Measurements from ENCODE around the gene UBALD2. TPM values are rescaled to one million over a fixed set of nuclear protein-coding genes. Genes with fewer than 3 reads are reported as not detected.

The UBALD2 gene
- total and polyA plus RNA-seq, 2 of the 13 experiments (the other 11 are each of a cell fraction or from before 2014, with no cell fraction given) = 3.3 to 89.7 TPM

DNA sequence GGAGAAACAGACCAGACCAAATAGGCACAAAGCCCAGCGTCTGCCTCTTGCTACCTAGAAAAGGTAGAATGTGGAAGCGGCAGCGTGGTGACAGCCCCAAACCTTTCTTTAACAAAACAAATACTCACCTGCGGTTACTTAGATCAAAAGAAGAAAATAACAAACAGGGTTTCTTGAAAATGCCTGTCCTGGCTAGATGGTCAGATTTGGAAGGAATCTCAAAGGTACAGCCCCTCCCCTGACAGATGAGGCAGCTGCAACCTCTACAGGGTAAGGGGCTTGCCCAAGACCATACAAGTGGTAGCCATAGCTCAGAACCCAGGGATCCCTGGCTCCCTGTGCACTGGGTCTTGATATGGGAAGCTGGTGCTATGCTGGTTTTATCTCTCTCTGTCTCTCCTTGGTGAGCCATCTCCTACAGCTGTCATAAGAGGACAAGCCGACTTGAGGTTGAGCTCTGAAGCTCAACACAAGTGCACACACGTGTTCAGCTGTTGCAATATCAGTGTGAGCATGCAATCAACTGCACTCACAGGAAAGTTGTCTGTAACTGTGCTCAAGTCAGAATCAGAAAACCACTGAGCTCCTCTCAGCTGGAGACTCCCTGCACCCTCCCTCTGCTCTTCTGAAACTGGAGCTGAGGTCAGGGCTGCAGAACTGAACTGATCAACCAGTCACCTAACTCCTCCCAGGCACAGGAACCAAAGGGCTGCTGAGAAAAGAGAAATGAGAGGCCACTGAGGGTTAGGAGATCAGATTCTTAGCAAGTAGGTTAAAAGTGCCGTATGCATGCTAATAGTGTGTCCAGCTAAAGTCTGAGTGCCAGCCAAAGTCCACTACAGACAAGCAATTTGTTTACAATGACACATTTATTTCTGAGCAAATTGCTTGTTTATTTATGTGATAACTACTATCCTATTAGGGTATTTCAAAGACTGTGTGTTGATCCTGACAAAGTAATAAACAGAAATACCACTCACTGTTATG lies 18.8 kb upstream of the UBALD2 start (continued):
- TF ChIP-seq, protein P1, sequence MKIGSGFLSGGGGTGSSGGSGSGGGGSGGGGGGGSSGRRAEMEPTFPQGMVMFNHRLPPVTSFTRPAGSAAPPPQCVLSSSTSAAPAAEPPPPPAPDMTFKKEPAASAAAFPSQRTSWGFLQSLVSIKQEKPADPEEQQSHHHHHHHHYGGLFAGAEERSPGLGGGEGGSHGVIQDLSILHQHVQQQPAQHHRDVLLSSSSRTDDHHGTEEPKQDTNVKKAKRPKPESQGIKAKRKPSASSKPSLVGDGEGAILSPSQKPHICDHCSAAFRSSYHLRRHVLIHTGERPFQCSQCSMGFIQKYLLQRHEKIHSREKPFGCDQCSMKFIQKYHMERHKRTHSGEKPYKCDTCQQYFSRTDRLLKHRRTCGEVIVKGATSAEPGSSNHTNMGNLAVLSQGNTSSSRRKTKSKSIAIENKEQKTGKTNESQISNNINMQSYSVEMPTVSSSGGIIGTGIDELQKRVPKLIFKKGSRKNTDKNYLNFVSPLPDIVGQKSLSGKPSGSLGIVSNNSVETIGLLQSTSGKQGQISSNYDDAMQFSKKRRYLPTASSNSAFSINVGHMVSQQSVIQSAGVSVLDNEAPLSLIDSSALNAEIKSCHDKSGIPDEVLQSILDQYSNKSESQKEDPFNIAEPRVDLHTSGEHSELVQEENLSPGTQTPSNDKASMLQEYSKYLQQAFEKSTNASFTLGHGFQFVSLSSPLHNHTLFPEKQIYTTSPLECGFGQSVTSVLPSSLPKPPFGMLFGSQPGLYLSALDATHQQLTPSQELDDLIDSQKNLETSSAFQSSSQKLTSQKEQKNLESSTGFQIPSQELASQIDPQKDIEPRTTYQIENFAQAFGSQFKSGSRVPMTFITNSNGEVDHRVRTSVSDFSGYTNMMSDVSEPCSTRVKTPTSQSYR (CRISPR knock-in tag; IDR thresholded peaks at IDR 0.05; ENCODE audit: borderline replicate concordance) = no peak
- TF ChIP-seq, protein P2, sequence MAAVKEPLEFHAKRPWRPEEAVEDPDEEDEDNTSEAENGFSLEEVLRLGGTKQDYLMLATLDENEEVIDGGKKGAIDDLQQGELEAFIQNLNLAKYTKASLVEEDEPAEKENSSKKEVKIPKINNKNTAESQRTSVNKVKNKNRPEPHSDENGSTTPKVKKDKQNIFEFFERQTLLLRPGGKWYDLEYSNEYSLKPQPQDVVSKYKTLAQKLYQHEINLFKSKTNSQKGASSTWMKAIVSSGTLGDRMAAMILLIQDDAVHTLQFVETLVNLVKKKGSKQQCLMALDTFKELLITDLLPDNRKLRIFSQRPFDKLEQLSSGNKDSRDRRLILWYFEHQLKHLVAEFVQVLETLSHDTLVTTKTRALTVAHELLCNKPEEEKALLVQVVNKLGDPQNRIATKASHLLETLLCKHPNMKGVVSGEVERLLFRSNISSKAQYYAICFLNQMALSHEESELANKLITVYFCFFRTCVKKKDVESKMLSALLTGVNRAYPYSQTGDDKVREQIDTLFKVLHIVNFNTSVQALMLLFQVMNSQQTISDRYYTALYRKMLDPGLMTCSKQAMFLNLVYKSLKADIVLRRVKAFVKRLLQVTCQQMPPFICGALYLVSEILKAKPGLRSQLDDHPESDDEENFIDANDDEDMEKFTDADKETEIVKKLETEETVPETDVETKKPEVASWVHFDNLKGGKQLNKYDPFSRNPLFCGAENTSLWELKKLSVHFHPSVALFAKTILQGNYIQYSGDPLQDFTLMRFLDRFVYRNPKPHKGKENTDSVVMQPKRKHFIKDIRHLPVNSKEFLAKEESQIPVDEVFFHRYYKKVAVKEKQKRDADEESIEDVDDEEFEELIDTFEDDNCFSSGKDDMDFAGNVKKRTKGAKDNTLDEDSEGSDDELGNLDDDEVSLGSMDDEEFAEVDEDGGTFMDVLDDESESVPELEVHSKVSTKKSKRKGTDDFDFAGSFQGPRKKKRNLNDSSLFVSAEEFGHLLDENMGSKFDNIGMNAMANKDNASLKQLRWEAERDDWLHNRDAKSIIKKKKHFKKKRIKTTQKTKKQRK (IDR thresholded peaks at IDR 0.05; ENCODE audit: low read length) = no peak
- TF ChIP-seq PCBP1 (IDR thresholded peaks at IDR 0.05; ENCODE audit: borderline replicate concordance, low read depth, low read length) (no peak), SYNCRIP (IDR thresholded peaks at IDR 0.05; ENCODE audit: insufficient read depth, low read depth, low read length) (no peak), ZNF446 (CRISPR knock-in tag; IDR thresholded peaks at IDR 0.05) (no peak), NPAS2 (CRISPR knock-in tag; IDR thresholded peaks at IDR 0.05; ENCODE audit: borderline replicate concordance) (no peak), GABPB1 (CRISPR knock-in tag; IDR thresholded peaks at IDR 0.05) (0 out of 2 replicates have a peak, but pooled peaks have one; percentile 5), MATR3 (CRISPR knock-in tag; IDR thresholded peaks at IDR 0.05) (no peak), POGZ (CRISPR knock-in tag; IDR thresholded peaks at IDR 0.05) (no peak), PHB2 (IDR thresholded peaks at IDR 0.05; ENCODE audit: partially characterized antibody) (no peak), ZNF737 (CRISPR knock-in tag; IDR thresholded peaks at IDR 0.05; ENCODE audit: borderline replicate concordance) (no peak), HOXA7 (CRISPR knock-in tag; IDR thresholded peaks at IDR 0.05) (no peak), ZSCAN9 (CRISPR knock-in tag; IDR thresholded peaks at IDR 0.05; ENCODE audit: borderline replicate concordance) (no peak), RFX1 (IDR thresholded peaks at IDR 0.05) (no peak), CREM (IDR thresholded peaks at IDR 0.05) (no peak), CREM (CRISPR knock-in tag; IDR thresholded peaks at IDR 0.05) (no peak), ZNF577 (CRISPR knock-in tag; IDR thresholded peaks at IDR 0.05; ENCODE audit: borderline replicate concordance, low read depth) (no peak), RAD51 (IDR thresholded peaks at IDR 0.05; ENCODE audit: borderline replicate concordance) (no peak), TBX3 (IDR thresholded peaks at IDR 0.05; ENCODE audit: borderline replicate concordance) (peak; percentile 81), FOXO1 (CRISPR knock-in tag; IDR thresholded peaks at IDR 0.05) (no peak; the same call in 1 of the 2 replicates)
- TF ChIP-seq, protein P3, sequence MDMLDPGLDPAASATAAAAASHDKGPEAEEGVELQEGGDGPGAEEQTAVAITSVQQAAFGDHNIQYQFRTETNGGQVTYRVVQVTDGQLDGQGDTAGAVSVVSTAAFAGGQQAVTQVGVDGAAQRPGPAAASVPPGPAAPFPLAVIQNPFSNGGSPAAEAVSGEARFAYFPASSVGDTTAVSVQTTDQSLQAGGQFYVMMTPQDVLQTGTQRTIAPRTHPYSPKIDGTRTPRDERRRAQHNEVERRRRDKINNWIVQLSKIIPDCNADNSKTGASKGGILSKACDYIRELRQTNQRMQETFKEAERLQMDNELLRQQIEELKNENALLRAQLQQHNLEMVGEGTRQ (IDR thresholded peaks at IDR 0.05; ENCODE audit: low read depth, low read length) = peak; percentile 32; the same call in 1 of the 2 replicates
- TF ChIP-seq, protein P3 (CRISPR knock-in tag; IDR thresholded peaks at IDR 0.05; ENCODE audit: borderline replicate concordance) = 0 out of 2 replicates have a peak, but pooled peaks have one; percentile 25

All from HepG2 (cell line).